GM12878 (cell line): ENCODE measurements around the gene FBXL2. TPM values are rescaled to one million over a fixed set of nuclear protein-coding genes. Genes with fewer than 3 reads are reported as not detected.

Experiments
- ATAC-seq: fragments of 200-7000 bp; cut with Tn5 transposase; 3 replicates; pipeline ENCODE4 v1.9.1; 2020; ENCODE audit warnings: mild to moderate bottlenecking, moderate library complexity
- BruUV-seq: library from RNA; stranded (reverse); fragments of 400-500 nt; replicated peaks from 2 replicates; lab custom pipeline; 2021; lab: Mats Ljungman, UMichigan
- CTCF ChIA-PET: fragments of 300-600 bp; sonication (Branson Sonifier 250); formaldehyde crosslinking; extraction: SDS; loops from one replicate; lab custom pipeline; 2021; ENCODE audit warnings: inconsistent platforms; lab: Yijun Ruan, JAX
- POLR2A ChIA-PET: fragments of 350-600 bp; formaldehyde crosslinking; extraction: SDS; loops from one replicate; lab custom pipeline; 2021; ENCODE audit warnings: inconsistent platforms; lab: Charles Lee
- RAD21 ChIA-PET: fragments of 300-600 bp; sonication (Branson Sonifier 250); formaldehyde crosslinking; loops from one replicate; lab custom pipeline; 2023; ENCODE audit warnings: antibody characterized with exemption; ENCODE audit not compliant: unreplicated experiment; lab: Charles Lee
- SMC1A ChIA-PET: fragments of 300-600 bp; sonication (Branson Sonifier 250); formaldehyde crosslinking; loops from one replicate; lab custom pipeline; 2023; ENCODE audit not compliant: unreplicated experiment, uncharacterized antibody; lab: Charles Lee
- DNase-seq: peaks from one replicate; pipeline ENCODE4 v3.0.0-alpha.2; 2011; ENCODE audit warnings: low read depth, low spot score
- FAIRE-seq: peaks from 3 replicates; lab custom pipeline; 2011; peaks lifted over from hg19 to GRCh38; lab: Jason Lieb, UNC
- H2AFZ ChIP-seq: 2 replicates; pipeline ENCODE4 v1.6.0; 2011; ENCODE audit warnings: low read depth, low read length, control low read depth; ENCODE audit not compliant: control insufficient read depth
- H3K27ac ChIP-seq: 2 replicates; pipeline ENCODE4 v1.5.1; 2011; ENCODE audit warnings: control low read depth; ENCODE audit not compliant: control insufficient read depth, insufficient read depth
- H3K27me3 ChIP-seq, 2 experiments: replicated peaks in 1 of 2; 2 replicates each; pipeline versions ENCODE4 v1.6.0 to v1.6.1; 2011; ENCODE audit warnings: low read length in 1 of 2; ENCODE audit not compliant: control insufficient read depth in 2 of 2, insufficient read depth in 2 of 2
- H3K36me3 ChIP-seq, 2 experiments: 2 replicates each; pipeline ENCODE4 v1.5.1; 2011; ENCODE audit warnings: low read length in 1 of 2; ENCODE audit not compliant: control insufficient read depth in 2 of 2, insufficient read depth in 2 of 2
- H3K4me1 ChIP-seq: 2 replicates; pipeline ENCODE4 v1.6.1; 2011; ENCODE audit warnings: mild to moderate bottlenecking, low read length, moderate library complexity, mixed read lengths; ENCODE audit not compliant: control insufficient read depth, insufficient read depth
- H3K4me2 ChIP-seq: 2 replicates; pipeline ENCODE4 v1.6.0; 2011; ENCODE audit warnings: control low read depth; ENCODE audit not compliant: control insufficient read depth, insufficient read depth
- H3K4me3 ChIP-seq: fragments of 200-600 bp; sonication (generic); 2 replicates; pipeline ENCODE4 v1.5.1; 2016
- H3K79me2 ChIP-seq: 2 replicates; pipeline ENCODE4 v1.6.0; 2011; ENCODE audit warnings: low read length; ENCODE audit not compliant: control insufficient read depth, insufficient read depth
- H3K9ac ChIP-seq: 2 replicates; pipeline ENCODE4 v1.8.0; 2011; ENCODE audit warnings: low read length, control low read depth, mixed read lengths; ENCODE audit not compliant: control insufficient read depth, insufficient read depth
- H3K9me3 ChIP-seq: replicated peaks from 3 replicates; pipeline ENCODE4 v1.5.1; 2011; ENCODE audit warnings: mild to moderate bottlenecking, low read length; ENCODE audit not compliant: control insufficient read depth, insufficient read depth
- H4K20me1 ChIP-seq: 2 replicates; pipeline ENCODE4 v1.6.0; 2011; ENCODE audit not compliant: control insufficient read depth, insufficient read depth
- BHLHE40 ChIP-seq, 2 experiments: fragments of 450-650 bp in 1 of 2; IDR thresholded peaks; 2 replicates each; pipeline ENCODE4 v1.6.1; 2011 to 2017; ENCODE audit warnings: low read depth in 2 of 2, borderline replicate concordance in 1 of 2, improper control_type of control experiment in 1 of 2, low read length in 1 of 2, mild to moderate bottlenecking in 1 of 2
- CHD2 ChIP-seq: IDR thresholded peaks from 2 replicates; pipeline ENCODE4 v1.6.1; 2011; ENCODE audit warnings: low read depth, low read length, improper control_type of control experiment, borderline replicate concordance
- CREB1 ChIP-seq: IDR thresholded peaks from 2 replicates; pipeline ENCODE4 v1.6.1; 2012; ENCODE audit warnings: low read depth, mild to moderate bottlenecking, inconsistent platforms
- CTCF ChIP-seq, 3 experiments: IDR thresholded peaks in 2 of 3; conservative IDR thresholded peaks in 1 of 3; 2 replicates each; pipeline ENCODE4 v1.5.1; 2011; ENCODE audit warnings: low read depth in 3 of 3, low read length in 3 of 3, mild to moderate bottlenecking in 3 of 3, control low read depth in 2 of 3, moderate library complexity in 2 of 3, inconsistent platforms in 1 of 3, mixed read lengths in 1 of 3; ENCODE audit not compliant: control insufficient read depth in 2 of 3, insufficient read depth in 1 of 3; ENCODE audit errors: extremely low read depth in 1 of 3
- KAT2A ChIP-seq: conservative IDR thresholded peaks from 2 replicates; pipeline ENCODE4 v1.6.1; 2011; ENCODE audit warnings: low read depth, low read length; ENCODE audit not compliant: control insufficient read depth
- KDM1A ChIP-seq: fragments of 200-600 bp; sonication (generic); IDR thresholded peaks from 2 replicates; pipeline ENCODE4 v1.6.1; 2016; ENCODE audit warnings: borderline replicate concordance
- MTA2 ChIP-seq: fragments of 450-650 bp; IDR thresholded peaks from 2 replicates; pipeline ENCODE4 v1.6.1; 2016; ENCODE audit warnings: low read depth, mild to moderate bottlenecking, moderate library complexity
- RAD21 ChIP-seq: IDR thresholded peaks from 2 replicates; pipeline ENCODE4 v1.6.1; 2011; ENCODE audit warnings: mild to moderate bottlenecking, low read depth, low read length, moderate library complexity; ENCODE audit not compliant: insufficient read depth
- RAD51 ChIP-seq: fragments of 450-650 bp; IDR thresholded peaks from 2 replicates; pipeline ENCODE4 v1.6.1; 2016; ENCODE audit warnings: moderate library complexity, mild to moderate bottlenecking, inconsistent platforms
- RCOR1 ChIP-seq: conservative IDR thresholded peaks from 2 replicates; pipeline ENCODE4 v1.6.1; 2012; ENCODE audit warnings: low read depth, low read length, improper control_type of control experiment
- RFX5 ChIP-seq: IDR thresholded peaks from 2 replicates; pipeline ENCODE4 v1.6.1; 2011; ENCODE audit warnings: low read depth, low read length, improper control_type of control experiment
- SMC3 ChIP-seq: IDR thresholded peaks from 2 replicates; pipeline ENCODE4 v1.6.1; 2011; ENCODE audit warnings: low read length, improper control_type of control experiment, borderline replicate concordance
- SREBF1 ChIP-seq: IDR thresholded peaks from 2 replicates; pipeline ENCODE4 v1.6.1; 2012; ENCODE audit warnings: mild to moderate bottlenecking, low read length
- ZSCAN29 ChIP-seq: fragments of 450-650 bp; IDR thresholded peaks from 2 replicates; pipeline ENCODE4 v1.6.1; 2017; ENCODE audit warnings: mild to moderate bottlenecking, moderate library complexity
- WGBS: methylation state at CpG from one replicate; pipeline ENCODE4 v1.1.6; 2016; ENCODE audit warnings: low lambda C conversion rate; ENCODE audit not compliant: insufficient replicate concordance, insufficient coverage; ENCODE audit errors: missing lambda C conversion rate; 5-methylcytosine and 5-hydroxymethylcytosine counted together
- in situ Hi-C: fragments of 300-500 bp; cut with MboI; formaldehyde crosslinking; loops from 9 replicates; pipeline ENCODE4 v1.14.3; 2018; ENCODE audit warnings: mixed read lengths
- intact Hi-C: fragments of 100-400 bp; cut with micrococcal nuclease; formaldehyde crosslinking; loops from one replicate; pipeline ENCODE4 v1.14.2; 2022; ENCODE audit not compliant: unreplicated experiment
- polyA plus RNA-seq, 11 experiments: library from polyadenylated mRNA; depleted of rRNA in 4 of 11; unstranded in 6 of 11; stranded (reverse) in 5 of 11; fragments of >200 nt; fragmentation: Nextera tagmentation in 4 of 11; fragmentation: Illumina TruSeq in 1 of 11; extraction: Ambion mirVana in 4 of 11; extraction: Trizol in 1 of 11; gene quantifications; 1 replicate in 1 of 11; 2 replicates in 10 of 11; pipeline versions ENCODE4 v1.2.1 to v1.2.3, GENCODE V29; 2011 to 2016; ENCODE audit warnings: inconsistent platforms in 2 of 11, missing spikeins in 2 of 11, low read depth in 1 of 11
- total RNA-seq, 4 experiments: library from RNA; depleted of rRNA in 3 of 4; stranded (reverse); fragments of >200 nt in 3 of 4; fragmentation: Illumina TruSeq in 1 of 4; extraction: Trizol in 1 of 4; gene quantifications; 2 replicates each; pipeline versions ENCODE4 v1.2.1 to v1.2.3, GENCODE V29; 2013 to 2021

The FBXL2 gene
- total and polyA plus RNA-seq, 10 of the 15 experiments (the other 5 are each of a cell fraction or from before 2014, with no cell fraction given), result 0.04 to 0.72 (median 0.15) TPM; not detected in 1

GRCh38 chr3:33322412-33322811 is 45.2 kb downstream of the FBXL2 start:
- Histone ChIP-seq H2AFZ (no peak overlapping the region), H3K4me1 (no peaks in the 10 kb centered on the region), H3K36me3 (no peaks in the 10 kb centered on the region), H3K27ac (no peak overlapping the region), H3K79me2 (no peaks in the 10 kb centered on the region), H3K9me3 (no peaks in the 10 kb centered on the region)
- RAD21 ChIA-PET, result no interaction called here
- FAIRE-seq (no peak), ATAC-seq (no peak)
- intact Hi-C loops (no loop called here), in situ Hi-C loops (no loop called here)
- no TSS peak for BruUV-seq
- CTCF ChIA-PET, result no interaction called here
- TF ChIP-seq SREBF1 (no peak), SMC3 (no peak), MTA2 (no peak), RCOR1 (no peak), RAD21 (no peak), KDM1A (no peak), CTCF (IDR thresholded peaks at IDR 0.05 in 2 of 3, conservative IDR thresholded peaks at IDR 0.05 in 1 of 3; ENCODE audit: control insufficient read depth in 2 of 3, extremely low read depth in 1 of 3, insufficient read depth in 1 of 3, low read depth in 3 of 3, low read length in 3 of 3) (no peak), RFX5 (no peak), CREB1 (no peak), KAT2A (no peak), RAD51 (no peak), ZSCAN29 (no peak), CHD2 (no peak), BHLHE40 (IDR thresholded peaks at IDR 0.05; ENCODE audit: borderline replicate concordance in 1 of 2, low read depth in 2 of 2, low read length in 1 of 2) (no peak)
- TF ChIP-seq, all 136 proteins: peak for 0
- no peak for DNase-seq
- no peak overlapping the region for H3K4me3 ChIP-seq
- no peak overlapping the region for H3K9ac ChIP-seq
- ChIA-PET SMC1A (interaction anchor here (1.0 kb wide), 1 partner anchor 191 kb away, joined by 3 read pairs; no protein-coding TSS in a partner anchor), POLR2A (no interaction called here)
- H3K4me2 ChIP-seq, result no peak overlapping the region
- WGBS, result 88% methylated on average over 1 of the region's 1 CpG
- H4K20me1 ChIP-seq, result no peaks in the 10 kb centered on the region
- no peaks in the 10 kb centered on the region for H3K27me3 ChIP-seq
